DMS114 treated with DMSO at 0.1 percent for 48 hours (cell line): Measurements from ENCODE around the gene SLC1A1.
"Not testable (repeated sequence)": the region's sequence is repeated elsewhere in the genome, so short reads cannot be mapped to it uniquely, and the experiment has no call there.

Experiments
- DNase-seq: peaks from one replicate; lab custom pipeline; 2025; ENCODE audit not compliant: unreplicated experiment; lab: John Stamatoyannopoulos, UW

The SLC1A1 gene

DNA sequence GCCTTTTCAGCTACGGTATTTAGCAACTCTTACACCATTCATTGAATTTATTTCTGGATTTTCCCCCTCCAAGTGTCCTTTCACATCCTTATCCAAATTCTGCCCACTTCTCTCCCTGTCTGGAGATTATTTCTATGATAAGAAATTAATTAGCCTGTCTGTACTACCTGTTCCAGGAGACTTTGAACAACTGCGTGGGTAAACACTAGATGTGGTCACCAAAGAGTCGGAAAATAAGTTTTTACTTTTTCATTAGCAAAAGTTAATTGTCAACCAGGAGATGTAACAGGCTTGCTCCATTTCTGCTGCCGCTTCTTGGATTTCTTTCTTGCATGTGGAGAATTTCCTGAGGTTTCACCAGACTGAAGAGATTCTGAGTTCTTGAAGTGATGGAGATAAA, 14.0 kb downstream of the SLC1A1 start:
- DNase-seq = no peak

DNA sequence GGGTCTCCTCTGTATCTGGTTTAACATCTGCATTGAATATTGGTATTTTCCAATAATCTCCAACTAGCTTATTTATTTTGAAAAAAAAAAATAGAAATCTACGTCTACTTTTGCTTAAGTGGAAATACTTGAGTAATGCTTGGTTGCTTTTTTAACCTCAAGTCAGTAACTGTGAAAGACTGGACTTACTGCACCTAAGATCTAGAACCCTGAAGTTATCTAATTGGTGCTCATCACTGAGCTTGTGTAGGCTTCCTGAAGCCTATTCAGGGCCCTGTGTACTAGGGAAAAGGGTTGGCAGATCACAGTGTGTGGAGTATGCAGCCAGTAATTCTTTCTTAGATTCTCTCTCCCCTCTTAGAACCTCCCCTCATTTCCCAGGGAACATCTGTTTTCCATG, 16.2 kb downstream of the SLC1A1 start:
- no peak for DNase-seq

DNA sequence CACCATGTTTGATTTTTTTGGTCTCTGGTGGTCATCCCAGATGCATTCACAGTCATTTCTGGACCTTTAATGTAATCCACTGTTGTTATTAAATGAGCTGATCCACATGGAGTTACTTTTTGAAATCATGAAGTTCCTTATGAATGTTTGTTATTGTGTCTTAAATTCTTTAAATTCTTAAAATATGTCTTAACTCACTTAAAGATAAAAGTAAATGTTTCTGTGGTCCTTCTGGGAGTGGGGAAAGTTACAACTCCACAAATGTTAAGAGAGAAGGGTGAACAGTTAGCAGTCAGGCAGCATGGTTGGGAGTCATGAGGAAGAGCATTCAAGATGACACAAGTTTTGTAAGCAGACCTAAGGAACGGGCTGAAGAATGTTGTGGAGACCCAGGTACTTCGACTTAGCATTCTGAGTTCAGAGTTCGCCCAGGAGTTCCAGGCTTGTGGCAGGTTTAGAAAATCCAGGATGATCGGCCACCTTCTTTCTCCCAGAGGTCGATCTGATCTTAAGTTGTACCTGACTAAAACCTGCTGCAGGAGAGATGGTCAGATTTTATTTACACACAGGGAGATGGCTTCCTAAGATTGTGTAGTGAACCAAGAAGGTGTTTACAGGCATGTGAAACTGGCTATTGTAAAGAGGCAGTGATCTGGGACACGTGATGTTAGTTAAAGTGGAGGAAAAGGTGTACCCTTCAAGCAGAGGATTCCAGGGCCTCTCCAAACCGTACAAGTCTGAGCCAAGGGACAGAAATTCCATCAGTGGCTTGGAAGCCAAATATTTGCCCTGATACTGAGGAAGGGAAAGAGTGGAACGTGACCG, 17.2 kb downstream of the SLC1A1 start:
- no peak for DNase-seq

DNA sequence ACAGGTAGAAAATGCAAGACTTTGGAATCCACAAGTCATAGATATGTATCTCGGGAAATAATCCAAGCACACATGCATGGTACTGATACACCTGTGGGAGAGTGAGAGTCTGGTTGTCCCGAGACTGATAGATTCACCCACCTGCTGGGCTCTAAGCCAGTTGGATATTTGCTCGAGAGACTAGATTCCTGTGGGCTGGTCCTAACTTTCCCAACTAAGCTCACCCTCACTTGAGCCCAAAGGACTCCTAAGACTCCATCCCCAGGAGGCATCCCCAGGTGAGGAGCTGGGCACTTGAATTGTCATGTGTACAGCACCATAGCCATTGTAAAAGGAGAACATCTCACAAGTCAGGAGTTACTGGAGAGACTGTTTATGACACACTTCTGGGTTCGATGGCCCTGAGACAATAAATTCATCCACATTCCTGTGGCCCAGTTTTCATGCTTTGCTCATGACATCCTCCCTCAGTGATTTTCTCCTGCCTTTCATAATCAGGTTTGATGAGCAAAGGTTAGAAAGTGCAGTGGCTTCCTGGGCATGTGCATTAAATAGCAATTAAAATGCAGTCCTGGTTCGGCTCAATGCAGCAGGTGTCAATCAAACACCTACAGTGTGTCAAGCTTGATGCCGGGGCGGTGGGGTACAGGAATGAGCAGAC, 18.1 kb downstream of the SLC1A1 start:
- no peak for DNase-seq

DNA sequence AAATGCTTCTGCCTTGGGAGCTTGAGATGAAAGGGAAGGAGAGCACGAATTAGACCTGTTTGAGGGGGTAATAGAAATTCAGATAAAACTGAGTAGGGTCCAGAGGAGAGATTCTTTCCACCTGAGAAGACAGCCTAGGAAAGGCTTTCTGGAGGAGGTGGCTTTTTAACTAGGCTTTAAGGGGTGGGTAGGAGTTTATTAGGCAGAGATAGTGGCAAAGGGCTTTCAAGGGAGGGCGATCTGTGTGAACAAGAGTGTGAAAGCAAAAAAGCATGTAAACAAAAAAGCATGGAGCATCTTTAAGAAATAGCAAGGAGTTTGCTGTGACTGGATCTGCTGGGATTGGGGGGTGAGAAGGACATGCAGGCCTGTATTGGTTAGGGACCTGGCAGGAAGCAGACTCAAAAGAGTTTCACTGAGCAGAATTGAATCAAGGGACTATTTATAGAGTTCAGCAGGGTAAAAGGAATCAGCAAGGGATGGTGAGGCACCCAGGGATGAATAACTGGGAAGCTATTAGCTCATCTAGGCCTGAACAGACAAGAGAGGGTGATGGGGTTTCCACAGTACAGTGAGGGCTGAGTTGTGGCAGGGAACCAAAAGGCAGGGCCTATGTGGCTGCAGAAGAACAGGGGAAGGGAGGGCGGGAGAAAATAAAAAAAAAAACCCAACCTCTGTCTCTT, 18.8 kb downstream of the SLC1A1 start:
- no peak for DNase-seq

DNA sequence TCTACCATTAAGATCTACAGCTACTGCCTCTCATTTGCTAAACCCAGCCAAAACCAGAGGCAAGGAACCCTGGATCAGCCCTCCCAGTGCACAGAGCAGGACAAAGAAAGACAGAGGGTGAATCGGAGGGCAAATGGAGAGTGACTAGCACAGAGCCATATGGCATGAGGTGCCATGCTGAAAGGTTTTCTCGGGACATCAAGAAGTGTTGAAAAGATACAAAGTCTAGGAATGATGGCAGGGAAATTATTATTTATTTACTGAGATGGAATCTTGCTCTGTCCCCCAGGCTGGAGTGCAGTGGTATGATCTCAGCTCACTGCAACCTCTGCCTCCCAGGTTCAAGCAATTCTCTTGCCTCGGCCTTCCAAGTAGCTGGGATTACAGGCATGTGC, 19.3 kb downstream of the SLC1A1 start:
- DNase-seq = no peak

DNA sequence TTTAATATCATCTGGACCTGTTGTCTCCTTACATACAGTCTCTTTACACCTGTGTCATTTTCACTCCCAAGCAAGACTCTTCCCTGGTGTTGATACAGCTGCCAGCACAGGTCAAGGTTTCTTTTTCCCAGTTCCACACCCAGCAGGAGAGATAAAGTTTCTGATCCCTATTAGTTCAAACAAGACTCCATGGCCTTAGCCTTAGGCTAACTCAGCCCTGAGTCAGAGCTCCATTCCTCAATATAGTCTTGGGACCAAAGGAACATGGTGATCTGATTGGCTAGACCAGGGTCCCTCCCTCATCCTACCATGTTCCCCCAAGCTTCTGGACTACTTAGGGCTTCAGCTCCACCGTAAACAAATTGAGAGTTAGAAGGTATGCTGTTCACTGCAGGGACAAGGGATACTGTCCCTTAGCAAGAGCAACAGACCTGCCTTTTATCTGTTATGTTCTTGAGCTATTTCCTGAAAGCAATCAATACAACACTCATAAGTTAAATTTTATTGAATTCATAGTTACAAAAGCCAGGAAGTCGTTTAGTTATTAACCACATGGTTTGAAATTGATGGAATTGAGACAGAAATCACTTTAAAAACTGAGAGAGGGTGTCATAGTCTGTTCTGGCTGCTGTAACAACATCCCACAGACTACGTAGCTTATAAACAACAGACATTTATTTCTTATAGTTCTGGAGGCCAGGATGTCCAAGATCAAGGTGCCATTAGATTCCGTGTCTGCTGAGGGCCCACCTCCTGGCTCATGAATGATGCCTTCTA, 20.5 kb downstream of the SLC1A1 start:
- no peak for DNase-seq

DNA sequence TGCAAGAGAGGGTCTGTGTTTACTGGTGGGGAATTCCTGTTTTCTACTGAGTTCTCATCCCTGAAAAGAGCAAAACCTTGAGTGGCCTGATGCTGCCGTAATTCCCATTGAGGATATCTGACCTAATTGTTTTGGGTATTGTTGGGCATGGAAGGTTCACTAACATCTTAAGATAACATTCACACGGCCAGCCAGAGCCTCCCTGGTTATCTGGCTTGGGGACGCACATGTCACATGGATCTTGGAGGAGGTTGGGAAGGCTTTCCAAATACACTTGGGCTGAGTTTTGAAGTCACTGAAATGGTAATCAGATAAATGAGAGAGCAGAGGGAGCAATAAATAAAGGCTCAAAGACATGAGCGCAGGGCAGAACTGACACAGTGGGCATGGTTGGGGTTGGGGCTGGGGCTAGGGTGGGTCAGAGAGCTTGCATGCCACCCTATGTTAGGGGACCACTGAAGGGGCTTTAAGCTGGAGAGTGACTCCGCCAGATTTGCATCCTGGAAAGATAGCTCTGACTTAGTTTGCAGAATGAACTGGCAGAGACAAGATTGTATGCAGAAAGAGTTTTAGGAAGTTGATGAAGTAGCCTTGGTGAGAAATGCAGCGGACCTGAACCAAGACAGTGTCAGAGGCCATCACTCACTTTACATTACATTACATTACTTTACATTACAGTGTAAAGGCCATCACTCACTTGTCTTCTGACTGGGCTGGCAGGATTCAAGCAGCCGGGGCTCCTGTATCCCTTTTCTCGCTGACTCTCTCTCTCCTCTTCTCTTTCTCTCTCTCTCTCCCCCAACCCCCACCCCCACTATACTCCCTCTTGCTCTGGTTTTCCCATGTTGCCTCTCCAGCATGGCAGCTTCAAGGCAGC, 24.2 kb downstream of the SLC1A1 start:
- DNase-seq = no peak

DNA sequence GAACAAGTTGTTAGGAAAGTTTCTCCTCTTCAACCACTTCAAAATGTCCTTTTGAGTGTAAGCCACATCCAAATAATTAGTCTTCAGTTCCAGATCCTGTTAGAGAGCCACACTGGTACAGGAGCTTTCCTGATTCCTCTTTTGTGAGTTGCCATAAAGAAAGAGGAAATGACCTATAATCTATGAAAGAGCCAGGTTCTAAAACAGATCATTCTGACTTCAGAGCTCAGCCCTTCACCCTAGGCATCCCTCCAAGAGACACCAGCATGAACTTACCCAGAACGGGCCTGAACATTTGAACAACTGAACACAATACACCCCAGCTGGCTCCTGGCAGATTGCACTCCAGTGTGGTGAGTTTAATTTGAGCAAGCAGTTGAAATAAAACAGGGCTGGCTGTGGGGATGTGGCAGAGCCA, 25.7 kb downstream of the SLC1A1 start:
- no peak for DNase-seq

DNA sequence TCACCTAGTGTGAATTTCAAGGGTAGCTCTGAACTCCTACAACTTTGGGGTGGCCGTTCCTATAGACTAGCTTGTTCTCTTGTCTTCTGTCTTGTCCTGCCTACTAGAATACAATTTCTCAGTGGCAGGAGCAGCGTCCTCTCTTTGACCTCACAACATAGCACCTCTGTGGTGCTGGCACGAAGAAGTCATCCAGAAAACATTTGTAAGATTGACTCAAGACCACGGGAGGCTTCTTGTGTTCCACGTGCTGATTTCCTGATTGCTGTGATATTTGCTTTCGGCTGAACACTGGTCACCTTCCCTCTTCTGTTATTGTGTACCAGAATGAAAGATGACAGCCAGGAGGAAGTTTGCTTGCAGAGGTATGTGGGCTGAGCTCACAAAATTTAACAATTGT, 27.0 kb downstream of the SLC1A1 start:
- DNase-seq = no peak

DNA sequence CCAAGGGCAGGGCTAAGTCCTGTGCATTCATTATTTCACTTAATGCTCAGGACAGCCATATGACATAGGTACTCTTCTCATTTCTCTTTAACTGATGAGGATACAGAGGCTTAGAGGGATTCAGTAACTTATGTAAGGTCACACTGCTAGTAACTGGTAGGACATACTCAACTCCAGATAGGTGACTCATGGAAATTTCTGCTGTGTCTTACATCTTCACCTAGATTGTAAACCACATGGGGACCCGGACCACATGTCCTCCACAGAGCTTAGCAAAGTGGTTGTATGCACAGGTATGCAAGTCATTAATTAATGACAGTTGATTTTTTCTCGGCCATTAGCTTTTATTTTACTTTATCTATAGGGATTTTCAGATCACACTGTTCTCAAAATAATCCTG, 29.3 kb downstream of the SLC1A1 start:
- no peak for DNase-seq

DNA sequence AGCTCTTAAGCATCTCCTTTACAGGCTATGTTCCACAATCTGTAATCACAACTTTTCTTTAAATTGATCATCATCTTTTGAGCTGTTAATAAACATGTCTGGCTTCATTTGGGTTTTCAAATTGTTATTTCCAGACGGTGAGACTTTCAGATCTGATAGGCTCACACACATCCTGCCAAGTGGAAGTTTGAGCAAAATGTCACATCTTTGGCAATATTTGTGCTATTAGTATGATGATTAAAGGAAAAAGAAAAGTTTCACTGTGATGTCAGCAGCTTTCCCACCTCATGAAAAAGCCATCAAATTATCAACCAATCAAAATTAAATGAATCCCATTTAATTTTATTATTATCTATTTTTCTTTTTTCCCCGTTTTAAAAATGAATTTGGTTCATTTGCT, 29.8 kb downstream of the SLC1A1 start:
- no peak for DNase-seq

DNA sequence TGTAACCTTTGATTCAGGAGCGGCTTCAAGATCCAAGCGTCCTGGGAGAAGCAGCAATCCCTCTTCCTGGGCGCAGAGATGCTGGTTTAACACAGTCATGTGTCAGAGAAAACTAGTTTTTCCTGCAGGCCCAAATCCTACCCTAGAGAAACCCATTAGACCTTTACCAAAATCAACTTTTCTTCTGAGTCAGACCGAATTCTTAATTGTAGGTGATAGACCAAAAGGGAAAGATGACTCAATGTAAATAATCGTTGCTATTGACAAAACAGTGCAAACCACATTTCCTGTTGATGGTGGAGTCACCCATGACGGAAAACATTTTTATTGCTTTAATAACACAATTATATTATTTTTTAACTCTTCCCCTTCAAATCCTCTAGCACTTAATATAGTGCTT, 40.1 kb downstream of the SLC1A1 start:
- DNase-seq = no peak

DNA sequence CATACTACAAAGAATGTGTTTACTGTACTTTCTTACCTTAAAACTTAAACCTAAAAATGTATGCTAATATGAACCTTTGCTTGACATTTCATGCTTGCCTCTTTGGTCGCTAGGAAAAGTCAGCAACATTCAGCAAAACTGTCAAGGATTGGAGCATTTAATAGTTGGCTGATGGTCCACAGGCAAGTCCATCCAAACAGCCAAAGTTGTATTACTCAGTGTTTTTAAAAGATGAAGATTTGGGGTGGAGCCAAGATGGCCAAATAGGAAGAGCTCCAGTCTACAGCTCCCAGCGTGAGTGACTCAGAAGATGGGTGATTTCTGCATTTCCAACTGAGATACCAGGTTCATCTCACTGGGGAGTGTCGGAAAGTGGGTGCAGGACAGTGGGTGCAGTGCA, 40.6 kb downstream of the SLC1A1 start:
- not testable (repeated sequence) for DNase-seq

DNA sequence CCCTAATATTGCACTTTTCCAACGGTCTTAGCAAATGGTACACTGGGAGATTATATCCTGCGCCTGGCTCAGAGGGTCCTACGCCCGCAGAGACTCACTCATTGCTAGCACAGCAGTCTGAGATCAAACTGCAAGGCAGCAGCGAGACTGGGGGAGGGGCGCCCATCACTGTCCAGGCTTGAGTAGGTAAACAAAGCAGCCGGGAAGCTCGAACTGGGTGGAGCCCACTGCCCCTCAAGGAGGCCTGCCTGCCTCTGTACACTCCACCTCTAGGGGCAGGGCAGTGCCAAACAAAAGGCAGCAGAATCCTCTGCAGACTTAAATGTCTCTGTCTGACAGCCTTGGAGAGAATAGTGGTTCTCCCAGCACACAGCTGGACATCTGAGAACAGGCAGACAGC, 41.1 kb downstream of the SLC1A1 start:
- not testable (repeated sequence) for DNase-seq

DNA sequence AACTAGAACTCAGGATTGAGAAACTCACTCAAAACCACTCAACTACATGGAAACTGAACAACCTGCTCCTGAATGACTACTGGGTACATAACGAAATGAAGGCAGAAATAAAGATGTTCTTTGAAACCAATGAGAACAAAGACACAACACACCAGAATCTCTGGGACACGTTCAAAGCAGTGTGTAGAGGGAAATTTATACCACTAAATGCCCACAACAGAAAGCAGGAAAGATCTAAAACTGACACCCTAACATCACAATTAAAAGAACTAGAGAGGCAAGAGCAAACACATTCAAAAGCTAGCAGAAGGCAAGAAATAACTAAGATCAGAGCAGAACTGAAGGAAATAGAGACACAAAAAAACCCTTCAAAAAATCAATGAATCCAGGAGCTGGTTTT, 43.6 kb downstream of the SLC1A1 start:
- DNase-seq = not testable (repeated sequence)

DNA sequence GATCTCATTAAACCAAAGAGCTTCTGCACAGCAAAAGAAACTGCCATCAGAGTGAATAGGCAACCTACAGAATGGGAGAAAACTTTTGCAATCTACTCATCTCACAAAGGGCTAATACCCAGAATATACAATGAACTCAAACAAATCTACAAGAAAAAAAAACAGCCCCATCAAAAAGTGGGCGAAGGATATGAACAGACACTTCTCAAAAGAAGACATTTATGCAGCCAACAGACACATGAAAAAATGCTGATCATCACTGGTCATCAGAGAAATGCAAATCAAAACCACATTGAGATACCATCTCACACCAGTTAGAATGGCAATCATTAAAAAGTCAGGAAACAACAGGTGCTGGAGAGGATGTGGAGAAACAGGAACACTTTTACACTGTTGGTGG, 45.9 kb downstream of the SLC1A1 start:
- DNase-seq = not testable (repeated sequence)

DNA sequence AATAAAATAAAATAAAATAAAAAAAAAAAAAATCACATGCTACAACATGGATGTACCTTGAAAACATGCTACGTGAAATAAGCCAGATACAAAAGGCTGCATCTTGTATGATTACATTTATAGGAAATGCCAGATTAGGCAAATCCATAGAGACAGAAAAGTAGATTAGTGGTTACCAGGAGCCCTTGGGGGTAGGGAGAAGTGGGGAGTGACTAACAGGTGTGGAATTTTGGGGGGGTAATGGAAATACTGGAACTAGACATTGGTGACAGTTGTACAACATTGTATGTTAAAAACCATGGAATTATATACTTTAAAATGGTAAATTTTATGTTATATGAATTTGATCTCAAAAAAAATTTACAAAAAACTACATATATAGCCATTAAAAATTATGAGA, 47.3 kb downstream of the SLC1A1 start:
- DNase-seq = no peak

DNA sequence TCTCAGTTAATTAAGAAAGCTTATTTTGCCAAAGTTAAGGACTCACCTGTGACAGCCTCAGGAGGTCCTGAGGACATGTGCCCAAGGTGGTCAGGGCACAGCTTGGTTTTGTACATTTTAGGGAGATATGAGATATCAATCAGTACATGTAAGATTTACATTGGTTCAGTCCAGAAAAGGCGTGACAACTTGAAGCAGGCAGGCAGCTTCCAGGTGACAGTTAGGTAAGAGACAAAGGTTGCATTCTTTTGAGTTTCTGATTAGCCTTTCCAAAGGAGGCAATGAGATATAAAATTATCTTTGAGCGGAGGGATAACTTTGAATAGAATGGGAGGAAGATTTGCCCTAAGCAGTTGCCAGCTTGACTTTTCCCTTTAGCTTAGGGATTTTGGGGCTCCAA, 47.8 kb downstream of the SLC1A1 start:
- DNase-seq = no peak

DNA sequence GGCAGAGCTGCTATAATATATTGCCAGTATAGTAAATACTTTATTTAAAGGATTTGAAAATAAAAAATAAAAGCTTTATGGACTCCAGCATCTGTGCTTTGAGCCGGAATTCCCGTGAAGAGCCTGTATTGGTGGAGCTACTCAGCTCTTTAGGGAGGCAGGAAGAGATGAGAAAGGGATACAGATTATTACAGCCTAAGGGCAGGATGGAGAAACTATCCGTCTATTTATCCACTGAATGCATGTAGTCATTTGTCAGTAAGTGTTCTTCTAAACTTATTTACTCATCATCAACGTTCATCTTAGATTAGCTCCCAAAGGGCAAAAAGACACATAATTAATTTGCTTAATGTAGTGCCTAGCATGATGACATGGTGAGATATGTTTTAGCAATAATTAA, 48.4 kb downstream of the SLC1A1 start:
- DNase-seq = no peak
